DMS153 treated with DMSO at 0.1 percent for 48 hours (cell line): ENCODE measurements around the gene CXorf51B.
"Not testable (repeated sequence)": the region's sequence is repeated elsewhere in the genome, so short reads cannot be mapped to it uniquely, and the experiment has no call there.

Experiments used
- DNase-seq: peaks from one replicate; lab custom pipeline; 2025; ENCODE audit not compliant: unreplicated experiment; lab: John Stamatoyannopoulos, UW

CXorf51B gene

GRCh38 chrX:146809471-146809870 lies at the start of gene CXorf51B:
Gene CXorf51B (plus strand): TSS chrX:146809771. CDS start chrX:146809792, 21 bp downstream.
- DNase-seq: not testable (repeated sequence)

- DNase-seq: not testable (repeated sequence)
Observed at GRCh38 chrX:146814644-146815043, 5.1 kb downstream of the CXorf51B start, which contains the start of gene CXorf51A. Gene CXorf51A (minus strand): TSS chrX:146814744. CDS start chrX:146814723, 21 bp downstream.

- DNase-seq: no peak
Observed at GRCh38 chrX:146831994-146832393, 22.4 kb downstream of the CXorf51B start.

- DNase-seq: no peak
Observed at GRCh38 chrX:146854281-146854680, 44.7 kb downstream of the CXorf51B start.
